Skin epidermis (tissue), 12 donors: ENCODE measurements around the gene KIAA1671.

Source experiments
- H3K27ac ChIP-seq, 21 experiments: fragments of 200-600 bp; sonication (generic) in 11 of 21; one replicate each; pipeline ENCODE4 v1.5.0; 2020; ENCODE audit warnings: mild to moderate bottlenecking in 3 of 21, inconsistent platforms in 2 of 21, moderate library complexity in 2 of 21
- H3K4me3 ChIP-seq, 7 experiments: fragments of 200-600 bp; sonication (generic) in 2 of 7; one replicate each; pipeline ENCODE4 v1.5.0; 2020; ENCODE audit warnings: inconsistent platforms in 2 of 7, mild to moderate bottlenecking in 2 of 7, moderate library complexity in 1 of 7

KIAA1671 gene

GRCh38 chr22:25000686-25001085 lies 48.2 kb downstream of the KIAA1671 start:
- no peak overlapping the region for H3K27ac ChIP-seq
- H3K4me3 ChIP-seq = no peak overlapping the region

- Histone ChIP-seq H3K4me3 (no peak overlapping the region), H3K27ac (peak overlapping the region in 4 of 21 experiments; percentile 4 to 65 (median 14))
Observed at GRCh38 chr22:25002241-25002985, 49.9 kb downstream of the KIAA1671 start.

- H3K27ac ChIP-seq = no peak overlapping the region
- no peak overlapping the region for H3K4me3 ChIP-seq
Observed at GRCh38 chr22:25006354-25006753, 53.8 kb downstream of the KIAA1671 start.

DNA sequence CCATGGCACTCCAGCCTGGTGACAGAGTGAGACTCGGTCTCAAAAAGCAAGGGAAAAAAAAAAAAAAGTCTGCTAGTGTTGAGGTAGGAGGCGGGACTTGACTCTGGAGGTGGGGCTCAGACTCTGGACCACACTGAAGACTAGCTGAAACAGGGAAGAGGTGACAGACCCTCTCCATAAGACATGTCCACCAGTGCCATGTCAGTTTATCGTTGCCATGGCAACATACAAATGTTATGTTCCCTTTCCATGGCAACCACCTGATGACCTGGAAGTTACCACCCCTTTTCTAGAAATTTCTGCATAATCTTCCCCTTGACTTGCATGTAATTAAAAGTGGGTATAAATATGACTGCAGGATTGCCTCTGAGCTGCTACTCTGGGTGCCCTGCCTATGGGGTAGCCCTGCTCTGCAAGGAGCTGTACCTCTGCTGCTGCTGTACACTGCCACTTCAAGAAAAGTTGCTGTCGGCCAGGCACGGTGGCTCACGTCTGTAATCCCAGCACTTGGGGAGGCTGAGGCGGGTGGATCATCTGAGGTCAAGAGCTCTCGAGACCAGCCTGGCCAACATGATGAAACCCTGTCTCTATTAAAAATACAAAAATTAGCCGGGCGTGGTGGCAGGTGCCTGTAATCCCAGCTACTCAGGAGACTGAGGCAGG lies 55.1 kb downstream of the KIAA1671 start:
- no peak overlapping the region for H3K4me3 ChIP-seq
- no peak overlapping the region for H3K27ac ChIP-seq

- H3K4me3 ChIP-seq = no peak overlapping the region
- H3K27ac ChIP-seq = peak overlapping the region in 1 of 21 experiments; percentile 7
Observed at GRCh38 chr22:25008666-25009065, 56.1 kb downstream of the KIAA1671 start.

DNA sequence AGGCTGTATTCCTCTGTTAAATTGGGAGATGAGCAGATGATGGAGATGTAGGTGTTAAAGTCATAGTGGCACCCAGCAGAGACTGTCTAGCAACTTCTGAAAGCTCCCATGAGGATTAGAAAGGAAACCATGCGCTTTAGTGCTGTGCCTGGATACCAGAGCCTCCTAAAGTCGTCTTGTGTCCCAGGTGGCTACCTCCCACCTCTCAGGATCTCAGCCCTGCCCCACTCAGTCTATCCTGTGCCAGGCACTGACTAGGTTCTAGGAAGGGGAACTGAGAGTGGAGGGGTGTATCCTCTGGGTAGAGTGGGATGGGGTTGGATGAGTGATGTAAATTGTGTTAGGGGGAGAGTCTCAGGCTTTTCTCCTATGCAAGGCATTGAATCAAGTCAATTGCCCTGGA lies 60.2 kb downstream of the KIAA1671 start:
- Histone ChIP-seq H3K27ac (peak overlapping the region in 4 of 21 experiments; percentile 14 to 57 (median 31)), H3K4me3 (no peak overlapping the region)

GRCh38 chr22:25013607-25014006 lies 61.1 kb downstream of the KIAA1671 start:
- H3K4me3 ChIP-seq = no peak overlapping the region
- peak overlapping the region in 1 of 21 experiments; percentile 30 for H3K27ac ChIP-seq

DNA sequence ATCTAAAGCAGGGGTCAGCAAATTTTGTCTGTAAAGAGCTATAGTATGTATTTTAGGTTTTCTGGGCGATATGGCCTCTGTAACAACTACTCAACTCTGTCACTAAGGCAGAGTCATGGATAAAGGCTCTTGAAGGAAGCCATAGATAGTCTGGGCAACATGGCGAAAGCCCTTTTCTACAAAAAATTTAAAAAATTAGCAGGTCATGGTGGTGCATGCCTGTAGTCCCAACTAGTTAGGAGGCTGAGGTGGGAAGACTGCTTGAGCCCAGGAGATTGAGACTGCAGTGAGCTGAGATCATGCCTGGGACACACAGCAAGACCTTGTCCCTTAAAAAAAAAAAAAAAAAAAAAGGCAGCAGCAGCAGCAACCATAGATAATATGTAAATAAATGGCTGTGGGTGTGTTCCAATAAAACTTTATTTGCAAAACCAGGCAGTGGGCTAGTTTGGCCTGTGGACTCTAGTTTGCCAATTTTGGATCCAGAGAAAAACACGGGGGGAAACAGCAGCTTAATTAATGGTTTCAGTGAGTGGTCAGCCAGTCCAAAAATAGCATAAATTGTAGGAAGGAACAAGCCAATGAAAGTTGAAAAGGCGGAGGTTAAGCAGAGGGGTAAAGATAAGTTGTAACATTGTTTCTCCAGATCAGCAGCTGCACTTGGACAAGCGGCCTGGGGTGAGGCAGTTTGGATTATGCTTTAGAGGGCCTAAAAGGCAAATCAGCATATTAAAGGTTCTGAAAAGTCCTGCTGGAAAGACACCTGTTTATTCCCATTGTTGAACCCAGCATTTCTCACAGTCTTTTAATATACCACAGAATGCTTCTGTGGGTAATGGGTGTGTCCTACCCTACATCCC lies 62.6 kb downstream of the KIAA1671 start:
- Histone ChIP-seq H3K4me3 (no peak overlapping the region), H3K27ac (peak overlapping the region in 1 of 21 experiments; percentile 30)

DNA sequence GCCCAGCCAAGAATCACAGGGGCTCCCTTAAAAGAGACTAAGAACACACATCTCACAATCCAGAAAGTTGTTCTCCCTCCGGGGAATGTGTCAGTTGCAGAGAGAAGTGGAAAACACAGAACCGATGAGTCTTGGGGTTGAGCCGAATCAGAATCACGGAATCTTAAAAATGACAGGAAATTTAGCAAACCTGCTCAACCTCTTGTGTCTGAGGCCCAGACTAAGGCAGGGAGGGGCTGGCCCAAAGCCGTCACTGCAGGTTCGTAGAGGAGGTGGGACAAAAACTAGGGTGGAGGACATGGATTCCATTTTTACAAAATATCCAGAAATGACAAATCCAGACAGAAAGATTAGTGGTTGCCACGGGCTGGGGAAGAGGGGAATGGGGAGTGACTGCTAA lies 63.8 kb downstream of the KIAA1671 start:
- no peak overlapping the region for H3K27ac ChIP-seq
- no peak overlapping the region for H3K4me3 ChIP-seq

- no peak overlapping the region for H3K27ac ChIP-seq
Observed at GRCh38 chr22:25018009-25018408, 65.5 kb downstream of the KIAA1671 start.

GRCh38 chr22:25019427-25020184 lies 67.1 kb downstream of the KIAA1671 start:
- no peak overlapping the region for H3K27ac ChIP-seq

More at GRCh38 chr22:25018009-25018408, 65.5 kb downstream of the KIAA1671 start:
- no peak overlapping the region for H3K4me3 ChIP-seq

GRCh38 chr22:25021409-25021808 lies 68.9 kb downstream of the KIAA1671 start:
- H3K4me3 ChIP-seq = no peak overlapping the region
- H3K27ac ChIP-seq = no peak overlapping the region

More at GRCh38 chr22:25019427-25020184, 67.1 kb downstream of the KIAA1671 start:
- no peak overlapping the region for H3K4me3 ChIP-seq

DNA sequence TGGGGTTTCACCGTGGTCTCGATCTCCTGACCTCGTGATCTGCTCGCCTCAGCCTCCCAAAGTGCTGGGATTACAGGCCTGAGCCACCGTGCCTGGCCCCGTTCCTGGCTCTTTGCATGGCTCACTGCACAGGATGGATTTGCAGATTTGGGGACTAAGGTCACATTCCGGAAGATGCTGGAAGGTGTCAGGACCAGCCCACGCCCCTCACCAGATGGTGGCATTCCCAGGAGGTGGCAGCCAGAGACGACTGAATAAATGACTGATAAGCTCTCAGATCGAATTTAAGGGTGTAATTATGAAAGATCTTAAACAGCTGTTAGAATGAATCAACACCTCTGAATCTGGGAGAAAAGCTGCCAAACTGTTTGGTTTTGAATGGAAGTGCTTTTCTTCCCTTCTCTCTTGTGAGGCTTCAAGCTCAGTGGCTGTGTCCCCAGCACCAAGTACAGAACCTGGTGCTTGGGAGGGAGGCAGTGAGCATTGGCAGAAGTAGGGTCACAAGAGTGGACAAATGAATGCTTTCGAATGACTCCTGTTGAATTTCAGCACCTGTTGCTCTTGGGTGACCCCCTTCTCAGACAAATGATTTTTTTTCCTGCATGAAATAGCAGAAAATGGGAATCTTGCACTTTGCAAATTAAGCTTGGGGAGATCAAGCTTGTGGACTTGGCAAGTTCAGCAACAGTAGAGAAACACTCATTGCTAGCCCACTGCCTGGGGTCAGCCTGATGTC lies 69.6 kb downstream of the KIAA1671 start:
- no peak overlapping the region for H3K4me3 ChIP-seq
- H3K27ac ChIP-seq = no peak overlapping the region

DNA sequence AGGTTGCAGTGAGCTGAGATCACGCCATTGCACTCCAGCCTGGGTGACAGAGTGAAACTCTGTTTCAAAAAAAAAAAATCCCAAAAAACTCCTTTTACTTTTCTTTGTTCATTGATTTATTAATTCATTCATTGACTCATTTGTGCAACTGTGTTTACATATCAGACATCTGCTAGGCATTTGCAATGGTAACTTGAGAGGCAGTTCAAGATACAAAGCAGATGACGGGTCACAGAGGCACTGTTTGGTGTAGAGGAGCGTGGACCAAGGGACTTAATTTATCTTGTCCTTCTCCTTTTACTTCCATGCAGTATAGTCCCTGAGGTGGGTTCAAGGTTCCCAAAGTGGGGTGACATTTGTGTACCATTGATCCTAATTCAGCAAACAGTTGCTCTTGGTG lies 71.4 kb downstream of the KIAA1671 start:
- Histone ChIP-seq H3K4me3 (no peak overlapping the region), H3K27ac (no peak overlapping the region)

DNA sequence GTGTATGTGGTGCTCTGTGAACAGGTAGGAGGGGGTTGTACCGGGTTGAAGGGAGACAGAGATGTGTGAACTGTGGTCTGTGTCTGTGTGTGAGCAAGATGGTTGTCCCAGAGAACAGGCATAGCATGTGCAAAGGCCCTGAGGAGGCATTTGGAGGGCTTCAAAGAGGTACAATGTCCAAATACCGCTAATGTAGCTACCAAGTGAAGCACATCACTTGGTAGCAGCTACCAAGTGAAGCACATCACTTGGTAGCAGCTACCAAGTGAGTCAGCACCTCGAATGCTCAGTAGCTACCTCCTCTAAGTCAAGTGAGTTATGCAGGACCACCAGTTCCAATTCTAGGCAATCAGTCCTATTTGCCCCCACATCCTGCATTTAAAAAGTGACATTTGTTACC lies 72.4 kb downstream of the KIAA1671 start:
- no peak overlapping the region for H3K27ac ChIP-seq
- H3K4me3 ChIP-seq = no peak overlapping the region

GRCh38 chr22:25025491-25026400 lies 73.2 kb downstream of the KIAA1671 start:
- Histone ChIP-seq H3K27ac (peak overlapping the region in 15 of 21 experiments; percentile 3 to 74 (median 43)), H3K4me3 (no peak overlapping the region)

DNA sequence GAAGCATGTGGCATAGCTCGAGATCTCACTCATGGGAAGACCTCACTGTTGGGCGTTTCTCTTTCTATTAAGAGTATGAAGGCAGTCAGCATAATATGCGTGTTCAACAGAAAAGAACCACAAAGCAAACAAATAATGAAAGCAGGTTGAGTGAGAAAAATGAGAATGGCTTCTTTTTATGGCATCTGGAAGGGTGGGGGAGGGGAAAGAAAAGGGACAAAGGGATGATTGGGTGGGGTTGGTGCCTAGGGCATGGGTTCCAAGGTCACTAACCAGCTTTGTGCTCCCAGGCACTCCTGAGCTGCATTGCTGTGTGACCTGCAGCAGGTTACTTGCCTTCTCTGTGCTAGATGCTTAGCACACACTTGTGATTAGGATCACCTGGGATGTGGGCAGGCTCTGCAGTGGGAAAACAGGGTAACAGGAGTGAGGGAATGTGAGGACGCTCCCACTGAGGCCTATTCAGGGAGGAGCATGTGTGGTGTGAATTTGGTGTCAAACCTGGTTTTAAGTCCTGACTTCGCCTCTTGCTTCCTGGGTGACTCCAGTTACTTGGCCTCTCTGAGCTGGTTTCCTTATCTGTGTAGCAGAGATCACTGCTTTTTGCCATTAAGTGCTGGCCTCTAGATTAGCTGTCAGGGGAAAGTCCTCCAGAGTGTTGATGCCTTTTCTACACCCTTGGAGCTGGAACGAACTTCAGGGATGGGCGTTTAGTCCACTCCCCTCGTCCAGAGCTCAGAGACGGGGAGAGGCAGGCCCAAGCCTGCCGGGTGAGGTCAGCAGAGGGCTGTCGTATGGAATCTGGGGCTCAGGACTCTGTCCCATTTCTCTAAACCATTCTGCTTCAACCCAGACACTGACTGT lies 74.8 kb downstream of the KIAA1671 start:
- peak overlapping the region in 5 of 21 experiments; percentile 3 to 74 (median 29) for H3K27ac ChIP-seq
- H3K4me3 ChIP-seq = no peak overlapping the region
